Activated CD4-positive, CD25-positive, alpha-beta regulatory T cell treated with anti-CD3 and anti-CD28 coated beads, Interleukin-2, amount 50 U/mL, for 72 hours (primary cell): ENCODE measurements around the gene PALD1.

Experiments
- DNase-seq: peaks from one replicate; pipeline ENCODE4 v3.0.0; 2021

Gene PALD1

GRCh38 chr10:70478191-70479164 lies at the start of gene PALD1:
TSS of gene PALD1 (plus strand) at chr10:70478767. CDS start at chr10:70525952, 47,185 bp downstream.
- no peak for DNase-seq

- DNase-seq = no peak
Observed at GRCh38 chr10:70430493-70431445, 47.8 kb upstream of the PALD1 start.

- DNase-seq = no peak
Observed at GRCh38 chr10:70432101-70432500, 46.5 kb upstream of the PALD1 start.

- DNase-seq = no peak
Observed at GRCh38 chr10:70432561-70433263, 45.9 kb upstream of the PALD1 start.

- DNase-seq = no peak
Observed at GRCh38 chr10:70433581-70434280, 44.8 kb upstream of the PALD1 start.

GRCh38 chr10:70435241-70436085 lies 43.1 kb upstream of the PALD1 start:
- DNase-seq = no peak

- DNase-seq = no peak
Observed at GRCh38 chr10:70437721-70438120, 40.8 kb upstream of the PALD1 start.

- no peak for DNase-seq
Observed at GRCh38 chr10:70440296-70441160, 38.0 kb upstream of the PALD1 start.

GRCh38 chr10:70441161-70441894 lies 37.2 kb upstream of the PALD1 start, which contains the start of gene NODAL:
TSS of gene NODAL (minus strand) at chr10:70441681. CDS start at chr10:70441667, 14 bp downstream.
- no peak for DNase-seq

GRCh38 chr10:70441895-70442309 lies 36.7 kb upstream of the PALD1 start:
- DNase-seq = no peak

GRCh38 chr10:70442332-70442988 lies 36.1 kb upstream of the PALD1 start:
- DNase-seq = no peak

- DNase-seq = no peak
Observed at GRCh38 chr10:70444744-70445143, 33.8 kb upstream of the PALD1 start.

- DNase-seq = no peak
Observed at GRCh38 chr10:70445718-70446657, 32.6 kb upstream of the PALD1 start.

GRCh38 chr10:70448236-70448635 lies 30.3 kb upstream of the PALD1 start:
- DNase-seq = no peak

GRCh38 chr10:70455213-70455630 lies 23.3 kb upstream of the PALD1 start:
- DNase-seq = no peak

- no peak for DNase-seq
Observed at GRCh38 chr10:70456164-70456563, 22.4 kb upstream of the PALD1 start.

- no peak for DNase-seq
Observed at GRCh38 chr10:70457759-70458305, 20.7 kb upstream of the PALD1 start.
